ENCODE measurements around the gene PRDX6. TPM values are rescaled to one million over a fixed set of nuclear protein-coding genes. Genes with fewer than 3 reads are reported as not detected.
"Not testable (repeated sequence)": the region's sequence is repeated elsewhere in the genome, so short reads cannot be mapped to it uniquely, and the experiment has no call there.

PRDX6 gene
- total RNA-seq, 2 experiments from 2014 or later = 123 to 153 TPM

- Mint-ChIP-seq H3K27me3 (no peaks in the 10 kb centered on the region), H3K27ac (no peak overlapping the region), H3K4me3 (no peak overlapping the region), H3K36me3 (peaks cover 41% of the 10 kb centered on the region), H3K4me1 (no peaks in the 10 kb centered on the region), H3K9me3 (ENCODE audit: low read depth) (no peaks in the 10 kb centered on the region)
- ATAC-seq (no peak), DNase-seq (no peak)
- CTCF ChIA-PET = no interaction called here
Measured at GRCh38 chr1:173489929-173490328, 12.8 kb downstream of the PRDX6 start.

GRCh38 chr1:173491508-173491907 lies 14.4 kb downstream of the PRDX6 start:
- Mint-ChIP-seq H3K27ac (no peak overlapping the region), H3K4me3 (no peak overlapping the region), H3K27me3 (no peaks in the 10 kb centered on the region), H3K9me3 (ENCODE audit: low read depth) (no peaks in the 10 kb centered on the region), H3K36me3 (peaks cover 28% of the 10 kb centered on the region), H3K4me1 (no peaks in the 10 kb centered on the region)
- ATAC-seq (no peak), DNase-seq (no peak)
- CTCF ChIA-PET = no interaction called here

GRCh38 chr1:173493125-173493524 lies 16.0 kb downstream of the PRDX6 start:
- H3K4me1 Mint-ChIP-seq; H3K27ac Mint-ChIP-seq; CTCF ChIA-PET; DNase-seq; ATAC-seq; H3K9me3 Mint-ChIP-seq (ENCODE audit: low read depth); H3K27me3 Mint-ChIP-seq; H3K4me3 Mint-ChIP-seq: not testable (repeated sequence)
- peaks cover 17% of the 10 kb centered on the region for H3K36me3 Mint-ChIP-seq

- CTCF ChIA-PET = interaction anchor here (1.4 kb wide), 1 partner anchor 66 kb away, joined by 3 read pairs; no protein-coding TSS in a partner anchor
Measured at GRCh38 chr1:173495609-173496267, 18.6 kb downstream of the PRDX6 start.

GRCh38 chr1:173496757-173497320 lies 19.7 kb downstream of the PRDX6 start:
- no peak for DNase-seq

More at GRCh38 chr1:173495609-173496267, 18.6 kb downstream of the PRDX6 start:
- Mint-ChIP-seq H3K36me3 (peaks cover 8% of the 10 kb centered on the region), H3K27me3 (no peaks in the 10 kb centered on the region), H3K27ac (no peak overlapping the region), H3K9me3 (ENCODE audit: low read depth) (no peaks in the 10 kb centered on the region), H3K4me1 (no peaks in the 10 kb centered on the region), H3K4me3 (no peak overlapping the region)
- no peak for ATAC-seq
- no peak for DNase-seq

GRCh38 chr1:173499729-173500128 lies 22.6 kb downstream of the PRDX6 start:
- DNase-seq (no peak), ATAC-seq (no peak)
- no peak overlapping the region for H3K27ac Mint-ChIP-seq
- CTCF ChIA-PET = no interaction called here
- no peaks in the 10 kb centered on the region for H3K4me1 Mint-ChIP-seq
- no peaks in the 10 kb centered on the region for H3K9me3 Mint-ChIP-seq (ENCODE audit: low read depth)
- H3K36me3 Mint-ChIP-seq = peaks cover 5% of the 10 kb centered on the region
- H3K4me3 Mint-ChIP-seq = no peak overlapping the region
- H3K27me3 Mint-ChIP-seq = no peaks in the 10 kb centered on the region

More at GRCh38 chr1:173496757-173497320, 19.7 kb downstream of the PRDX6 start:
- no peaks in the 10 kb centered on the region for H3K27me3 Mint-ChIP-seq
- H3K9me3 Mint-ChIP-seq (ENCODE audit: low read depth) = no peaks in the 10 kb centered on the region
- CTCF ChIA-PET = interaction anchor here (1.2 to 1.4 kb wide), 2 partner anchors 9 to 67 kb away, joined by 3 read pairs; no protein-coding TSS in a partner anchor
- no peaks in the 10 kb centered on the region for H3K4me1 Mint-ChIP-seq
- no peak overlapping the region for H3K27ac Mint-ChIP-seq
- ATAC-seq = no peak
- H3K4me3 Mint-ChIP-seq = no peak overlapping the region
- peaks cover 6% of the 10 kb centered on the region for H3K36me3 Mint-ChIP-seq

- DNase-seq (no peak), ATAC-seq (no peak)
- no peak overlapping the region for H3K4me3 Mint-ChIP-seq
- peaks cover 2% of the 10 kb centered on the region for H3K36me3 Mint-ChIP-seq
- CTCF ChIA-PET = no interaction called here
- no peak overlapping the region for H3K27ac Mint-ChIP-seq
- H3K4me1 Mint-ChIP-seq = no peaks in the 10 kb centered on the region
- H3K27me3 Mint-ChIP-seq = no peaks in the 10 kb centered on the region
- no peaks in the 10 kb centered on the region for H3K9me3 Mint-ChIP-seq (ENCODE audit: low read depth)
Measured at GRCh38 chr1:173502104-173502503, 25.0 kb downstream of the PRDX6 start.

GRCh38 chr1:173503391-173503790 lies 26.3 kb downstream of the PRDX6 start:
- Mint-ChIP-seq H3K27me3 (no peaks in the 10 kb centered on the region), H3K36me3 (peaks cover 2% of the 10 kb centered on the region), H3K27ac (no peak overlapping the region), H3K9me3 (ENCODE audit: low read depth) (no peaks in the 10 kb centered on the region), H3K4me1 (no peaks in the 10 kb centered on the region), H3K4me3 (no peak overlapping the region)
- CTCF ChIA-PET = no interaction called here
- DNase-seq = no peak
- ATAC-seq = no peak

GRCh38 chr1:173504268-173504667 lies 27.1 kb downstream of the PRDX6 start:
- Mint-ChIP-seq H3K4me1 (no peaks in the 10 kb centered on the region), H3K27ac (no peak overlapping the region), H3K36me3 (peaks cover 2% of the 10 kb centered on the region), H3K27me3 (no peaks in the 10 kb centered on the region), H3K4me3 (no peak overlapping the region), H3K9me3 (ENCODE audit: low read depth) (no peaks in the 10 kb centered on the region)
- CTCF ChIA-PET = interaction anchor here (0.9 kb wide), 1 partner anchor 74 kb away, joined by 4 read pairs; no protein-coding TSS in a partner anchor
- DNase-seq (no peak), ATAC-seq (no peak)

GRCh38 chr1:173505391-173505790 lies 28.3 kb downstream of the PRDX6 start:
- H3K27ac Mint-ChIP-seq = no peak overlapping the region
- no peaks in the 10 kb centered on the region for H3K27me3 Mint-ChIP-seq
- no peak overlapping the region for H3K4me3 Mint-ChIP-seq
- ATAC-seq = no peak
- H3K9me3 Mint-ChIP-seq (ENCODE audit: low read depth) = no peaks in the 10 kb centered on the region
- no peaks in the 10 kb centered on the region for H3K4me1 Mint-ChIP-seq
- no peaks in the 10 kb centered on the region for H3K36me3 Mint-ChIP-seq
- CTCF ChIA-PET = interaction anchor here (1.0 to 1.3 kb wide), 2 partner anchors 8 to 74 kb away, joined by 3 to 5 read pairs; no protein-coding TSS in a partner anchor
- DNase-seq = no peak

- Mint-ChIP-seq H3K36me3 (no peaks in the 10 kb centered on the region), H3K9me3 (ENCODE audit: low read depth) (no peaks in the 10 kb centered on the region), H3K4me1 (no peaks in the 10 kb centered on the region), H3K4me3 (no peak overlapping the region), H3K27me3 (no peaks in the 10 kb centered on the region), H3K27ac (no peak overlapping the region)
- ATAC-seq = no peak
- DNase-seq = no peak
- CTCF ChIA-PET = interaction anchor here (1.0 to 1.3 kb wide), 2 partner anchors 9 to 75 kb away, joined by 3 to 5 read pairs; no protein-coding TSS in a partner anchor
Measured at GRCh38 chr1:173506437-173506836, 29.3 kb downstream of the PRDX6 start.

- Mint-ChIP-seq H3K4me1 (no peaks in the 10 kb centered on the region), H3K4me3 (no peak overlapping the region), H3K27ac (no peak overlapping the region), H3K9me3 (ENCODE audit: low read depth) (no peaks in the 10 kb centered on the region), H3K36me3 (no peaks in the 10 kb centered on the region), H3K27me3 (no peaks in the 10 kb centered on the region)
- DNase-seq (no peak), ATAC-seq (no peak)
- CTCF ChIA-PET = no interaction called here
Measured at GRCh38 chr1:173507205-173507846, 30.2 kb downstream of the PRDX6 start.

- CTCF ChIA-PET = no interaction called here
- no peak for DNase-seq
- ATAC-seq = no peak
- Mint-ChIP-seq H3K36me3 (no peaks in the 10 kb centered on the region), H3K9me3 (ENCODE audit: low read depth) (no peaks in the 10 kb centered on the region), H3K4me3 (no peak overlapping the region), H3K27me3 (no peaks in the 10 kb centered on the region), H3K4me1 (no peaks in the 10 kb centered on the region), H3K27ac (no peak overlapping the region)
Measured at GRCh38 chr1:173507847-173508209, 30.7 kb downstream of the PRDX6 start.

GRCh38 chr1:173508541-173508940 lies 31.4 kb downstream of the PRDX6 start:
- Mint-ChIP-seq H3K4me1 (no peaks in the 10 kb centered on the region), H3K4me3 (no peak overlapping the region)

More at GRCh38 chr1:173508541-173508940, 31.4 kb downstream of the PRDX6 start:
- Mint-ChIP-seq H3K27ac (no peak overlapping the region), H3K36me3 (peaks cover under 1% of the 10 kb centered on the region), H3K9me3 (ENCODE audit: low read depth) (peaks cover 1% of the 10 kb centered on the region), H3K27me3 (no peaks in the 10 kb centered on the region)
- CTCF ChIA-PET = no interaction called here
- ATAC-seq (no peak), DNase-seq (no peak)

Data from activated CD8-positive, alpha-beta memory T cell treated with anti-CD3 and anti-CD28 coated beads, Interleukin-2, amount 10 ng/mL, durations not matched to agents 7 days and 5 days (primary cell).